DND-41 (cell line): Measurements from ENCODE around the gene SFT2D1.

ENCODE experiments used
- ATAC-seq: fragments of 200-7000 bp; cut with Tn5 transposase; 3 replicates; pipeline ENCODE4 v1.9.1; 2021; ENCODE audit warnings: low read depth; ENCODE audit not compliant: insufficient read depth
- DNase-seq: peaks from one replicate; pipeline ENCODE4 v3.0.0-alpha.2; 2020
- H2AFZ ChIP-seq: 2 replicates; pipeline ENCODE4 v1.6.0; 2012; ENCODE audit warnings: low read depth, low read length
- H3K27ac ChIP-seq: 2 replicates; pipeline ENCODE4 v1.5.1; 2012; ENCODE audit warnings: low read length, inconsistent platforms
- H3K27me3 ChIP-seq: fragments of 200-600 bp; sonication (generic); 2 replicates; pipeline ENCODE4 v1.6.0; 2012; ENCODE audit warnings: low read length, mild to moderate bottlenecking, inconsistent platforms; ENCODE audit not compliant: insufficient read depth, poor library complexity
- H3K36me3 ChIP-seq: 2 replicates; pipeline ENCODE4 v1.5.1; 2012; ENCODE audit warnings: low read length, inconsistent platforms; ENCODE audit not compliant: insufficient read depth
- H3K4me1 ChIP-seq: 2 replicates; pipeline ENCODE4 v1.5.1; 2012; ENCODE audit warnings: mild to moderate bottlenecking, low read length; ENCODE audit not compliant: insufficient read depth
- H3K4me2 ChIP-seq: 2 replicates; pipeline ENCODE4 v1.6.0; 2012; ENCODE audit warnings: mild to moderate bottlenecking, moderate library complexity, low read length, inconsistent platforms; ENCODE audit not compliant: insufficient read depth
- H3K4me3 ChIP-seq, 2 experiments: fragments of 200-600 bp in 1 of 2; shearing (Covaris generic) in 1 of 2; 2 replicates each; pipeline ENCODE4 v1.5.1; 2012 to 2016; ENCODE audit warnings: inconsistent platforms in 2 of 2, low read length in 2 of 2, mild to moderate bottlenecking in 2 of 2, low read depth in 1 of 2, moderate library complexity in 1 of 2
- H3K79me2 ChIP-seq: 2 replicates; pipeline ENCODE4 v1.6.0; 2012; ENCODE audit warnings: low read length, inconsistent platforms; ENCODE audit not compliant: insufficient read depth
- H3K9ac ChIP-seq: 2 replicates; pipeline ENCODE4 v1.6.0; 2012; ENCODE audit warnings: low read depth, mild to moderate bottlenecking, inconsistent platforms, low read length, moderate library complexity
- H3K9me3 ChIP-seq: 2 replicates; pipeline ENCODE4 v1.5.1; 2012; ENCODE audit warnings: low read length, moderate library complexity, mild to moderate bottlenecking, inconsistent platforms; ENCODE audit not compliant: insufficient read depth, severe bottlenecking
- H4K20me1 ChIP-seq: 2 replicates; pipeline ENCODE4 v1.6.0; 2012; ENCODE audit warnings: low read length; ENCODE audit not compliant: insufficient read depth
- EZH2 ChIP-seq: IDR thresholded peaks from 3 replicates; pipeline ENCODE4 v1.6.1; 2012; ENCODE audit warnings: borderline replicate concordance, low read depth, mild to moderate bottlenecking, moderate library complexity, low read length, inconsistent platforms; ENCODE audit not compliant: severe bottlenecking
- TF ChIP-seq, protein P1 (sequence below): IDR thresholded peaks from 2 replicates; pipeline ENCODE4 v1.5.1; 2012; ENCODE audit warnings: borderline replicate concordance, low read length, moderate library complexity, mild to moderate bottlenecking; ENCODE audit not compliant: poor library complexity, severe bottlenecking; ENCODE audit errors: extremely low read depth

The SFT2D1 gene

DNA sequence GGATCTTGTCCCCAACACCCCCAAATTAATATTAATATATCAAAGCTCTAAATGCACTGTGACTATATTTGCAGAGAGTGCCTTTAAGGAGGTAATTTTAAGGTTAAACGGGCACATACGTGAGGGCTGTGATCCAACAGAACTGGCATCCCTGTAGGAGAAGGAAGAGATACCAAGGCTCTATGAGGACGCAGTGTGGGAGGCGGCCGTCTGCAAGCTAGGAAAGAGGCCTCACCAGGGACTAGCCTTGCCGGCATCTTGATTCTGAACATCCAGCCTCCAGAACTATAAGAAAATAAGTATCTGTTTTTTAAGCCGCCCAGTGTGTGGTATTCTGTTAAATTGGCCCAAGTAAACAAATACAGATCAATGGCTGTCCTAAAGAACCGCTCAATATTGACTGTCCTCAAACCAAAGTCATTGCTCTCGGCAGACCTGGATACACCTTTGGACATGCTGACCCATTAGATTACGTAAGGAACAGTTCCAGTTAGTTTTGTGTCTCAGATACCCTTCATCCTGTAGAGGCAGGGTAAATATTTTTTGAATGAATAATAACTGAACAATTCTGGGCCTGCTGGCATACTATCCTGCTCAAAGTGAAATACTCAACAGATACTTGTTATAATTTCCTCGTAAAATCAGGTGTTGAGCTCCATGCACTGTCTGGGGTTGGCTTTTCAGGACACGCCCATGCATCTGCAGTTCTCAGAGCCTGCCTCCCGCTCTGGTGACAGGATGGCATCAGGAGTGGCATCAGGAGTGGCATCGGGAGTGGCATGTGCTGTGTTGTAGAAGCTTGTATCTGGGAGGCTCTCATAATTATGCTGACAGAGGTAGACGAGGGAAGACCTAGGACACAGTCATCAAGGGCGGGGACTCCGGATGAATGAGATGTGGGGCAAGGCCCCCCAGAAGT, 40.5 kb downstream of the SFT2D1 start:
- Histone ChIP-seq H2AFZ (no peak overlapping the region), H4K20me1 (no peaks in the 10 kb centered on the region), H3K4me2 (no peak overlapping the region), H3K27ac (no peak overlapping the region), H3K9me3 (no peaks in the 10 kb centered on the region), H3K9ac (no peak overlapping the region), H3K79me2 (no peaks in the 10 kb centered on the region), H3K36me3 (no peaks in the 10 kb centered on the region), H3K4me3 (no peak overlapping the region), H3K27me3 (no peaks in the 10 kb centered on the region), H3K4me1 (no peaks in the 10 kb centered on the region)
- no peak for ATAC-seq
- TF ChIP-seq, protein P1, sequence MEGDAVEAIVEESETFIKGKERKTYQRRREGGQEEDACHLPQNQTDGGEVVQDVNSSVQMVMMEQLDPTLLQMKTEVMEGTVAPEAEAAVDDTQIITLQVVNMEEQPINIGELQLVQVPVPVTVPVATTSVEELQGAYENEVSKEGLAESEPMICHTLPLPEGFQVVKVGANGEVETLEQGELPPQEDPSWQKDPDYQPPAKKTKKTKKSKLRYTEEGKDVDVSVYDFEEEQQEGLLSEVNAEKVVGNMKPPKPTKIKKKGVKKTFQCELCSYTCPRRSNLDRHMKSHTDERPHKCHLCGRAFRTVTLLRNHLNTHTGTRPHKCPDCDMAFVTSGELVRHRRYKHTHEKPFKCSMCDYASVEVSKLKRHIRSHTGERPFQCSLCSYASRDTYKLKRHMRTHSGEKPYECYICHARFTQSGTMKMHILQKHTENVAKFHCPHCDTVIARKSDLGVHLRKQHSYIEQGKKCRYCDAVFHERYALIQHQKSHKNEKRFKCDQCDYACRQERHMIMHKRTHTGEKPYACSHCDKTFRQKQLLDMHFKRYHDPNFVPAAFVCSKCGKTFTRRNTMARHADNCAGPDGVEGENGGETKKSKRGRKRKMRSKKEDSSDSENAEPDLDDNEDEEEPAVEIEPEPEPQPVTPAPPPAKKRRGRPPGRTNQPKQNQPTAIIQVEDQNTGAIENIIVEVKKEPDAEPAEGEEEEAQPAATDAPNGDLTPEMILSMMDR: no peak
- TF ChIP-seq EZH2: no peak
- DNase-seq: no peak

DNA sequence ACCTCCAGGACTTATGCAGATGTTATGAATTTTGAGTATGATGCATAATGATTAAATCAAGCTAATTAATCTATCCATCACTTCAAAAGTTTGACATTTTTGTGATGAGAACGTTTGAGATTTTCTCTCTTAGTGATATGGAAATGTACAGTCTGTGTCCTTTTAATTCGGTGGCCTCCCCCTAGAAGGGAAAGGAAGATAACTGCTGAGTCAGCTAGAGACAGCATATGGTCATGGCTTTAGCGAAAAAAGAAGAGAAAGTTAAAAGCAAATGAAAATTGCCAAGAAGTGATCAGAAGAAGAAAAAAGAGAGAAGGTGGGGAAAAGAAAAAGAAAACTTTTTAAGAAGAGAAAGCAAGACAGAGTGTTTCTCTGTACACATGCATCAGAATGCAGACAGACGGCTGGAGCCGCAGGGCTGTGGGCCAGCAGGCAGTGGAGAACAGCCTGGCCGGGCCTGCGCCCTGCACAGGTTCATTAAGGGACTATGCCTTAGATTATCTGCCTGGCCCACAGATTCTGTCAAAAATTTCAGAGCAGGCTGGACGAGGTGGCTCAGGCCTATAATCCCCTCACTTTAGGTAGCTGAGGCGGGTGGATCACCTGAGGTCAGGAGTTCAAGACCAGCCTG, 41.9 kb downstream of the SFT2D1 start:
- no peak for ATAC-seq
- Histone ChIP-seq H3K27me3 (no peaks in the 10 kb centered on the region), H4K20me1 (no peaks in the 10 kb centered on the region), H3K79me2 (no peaks in the 10 kb centered on the region), H3K4me1 (no peaks in the 10 kb centered on the region), H2AFZ (no peak overlapping the region), H3K9ac (no peak overlapping the region), H3K27ac (no peak overlapping the region), H3K9me3 (no peaks in the 10 kb centered on the region), H3K4me2 (no peak overlapping the region), H3K4me3 (no peak overlapping the region), H3K36me3 (no peaks in the 10 kb centered on the region)
- no peak for DNase-seq
- TF ChIP-seq, protein P1: no peak
- no peak for TF ChIP-seq EZH2

DNA sequence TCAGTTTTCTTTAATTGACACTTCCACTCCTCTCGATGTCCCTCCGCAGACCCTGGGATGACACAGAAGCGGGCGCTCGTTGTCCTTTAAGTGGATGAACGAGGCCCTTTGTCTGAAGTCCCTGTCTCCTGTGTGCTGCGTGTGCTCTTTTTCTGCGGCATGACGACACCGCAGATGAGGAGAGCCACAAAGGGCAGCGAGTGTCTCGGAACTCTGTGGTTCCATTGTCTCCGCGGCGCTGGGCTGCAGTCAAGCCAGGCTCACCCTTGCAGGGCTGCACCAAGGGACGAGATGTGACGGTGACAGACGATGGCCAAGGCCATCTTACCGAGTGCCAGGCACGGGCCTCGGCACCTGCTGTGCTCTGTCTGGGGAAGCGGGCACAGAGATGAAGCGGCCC, 44.7 kb downstream of the SFT2D1 start:
- no peaks in the 10 kb centered on the region for H3K9me3 ChIP-seq
- TF ChIP-seq, protein P1: no peak
- no peak for TF ChIP-seq EZH2
- no peaks in the 10 kb centered on the region for H3K36me3 ChIP-seq

More for the DNA sequence above, 44.7 kb downstream of the SFT2D1 start:
- Histone ChIP-seq H3K4me3 (no peak overlapping the region), H3K4me2 (no peak overlapping the region), H3K9ac (no peak overlapping the region), H4K20me1 (no peaks in the 10 kb centered on the region), H3K27ac (no peak overlapping the region), H3K27me3 (no peaks in the 10 kb centered on the region), H2AFZ (no peak overlapping the region), H3K79me2 (no peaks in the 10 kb centered on the region), H3K4me1 (no peaks in the 10 kb centered on the region)
- no peak for DNase-seq
- no peak for ATAC-seq
